Heart right ventricle (tissue), 16 donors: ENCODE results near the gene APLNR. TPM values are rescaled to one million over a fixed set of nuclear protein-coding genes. Genes with fewer than 3 reads are reported as not detected.
A peak's percentile ranks its signal among the peaks of the same experiment; 100 is the strongest.

Source experiments
- ATAC-seq, 8 donors: fragments of 200-7000 bp; cut with Tn5 transposase; one replicate each; pipeline ENCODE4 v1.9.1; 2020; ENCODE audit warnings: mild to moderate bottlenecking in 8 of 8, moderate library complexity in 8 of 8, moderate number of reproducible peaks in 1 of 8
- DNase-seq, 2 donors: peaks; one replicate each; pipeline ENCODE4 v3.0.0-alpha.2; 2020
- H3K27ac ChIP-seq, 10 donors: fragments of 200-600 bp; sonication (generic) in 2 of 10; one replicate each; pipeline versions ENCODE4 v1.5.0 to v1.8.0; 2020 to 2022; ENCODE audit warnings: mild to moderate bottlenecking in 3 of 10
- H3K27me3 ChIP-seq, 7 donors: fragments of 200-600 bp; one replicate each; pipeline ENCODE4 v1.8.0; 2021 to 2022; ENCODE audit warnings: mild to moderate bottlenecking in 2 of 7
- H3K36me3 ChIP-seq, 9 donors: fragments of 200-600 bp; sonication (generic) in 1 of 9; one replicate each; pipeline versions ENCODE4 v1.5.0 to v1.8.0; 2020 to 2022; ENCODE audit warnings: mild to moderate bottlenecking in 2 of 9
- H3K4me1 ChIP-seq, 9 donors: fragments of 200-600 bp; sonication (generic) in 1 of 9; one replicate each; pipeline versions ENCODE4 v1.5.0 to v1.8.0; 2020 to 2022; ENCODE audit warnings: mild to moderate bottlenecking in 4 of 9
- H3K4me3 ChIP-seq, 10 donors: fragments of 200-600 bp; sonication (generic) in 2 of 10; one replicate each; pipeline versions ENCODE4 v1.5.0 to v1.8.0; 2020 to 2022; ENCODE audit warnings: mild to moderate bottlenecking in 7 of 10, moderate library complexity in 2 of 10
- H3K9me3 ChIP-seq, 11 donors: fragments of 200-600 bp in 10 of 11; sonication (generic) in 2 of 11; one replicate each; pipeline versions ENCODE4 v1.5.0 to v1.8.0; 2013 to 2022; ENCODE audit warnings: mild to moderate bottlenecking in 2 of 11, control low read depth in 1 of 11, moderate library complexity in 1 of 11
- WGBS, 2 donors: extraction: QIAGEN DNeasy Blood & Tissue Kit; methylation state at CpG; one replicate each; pipeline ENCODE4 v1.1.7; 2013; ENCODE audit warnings: inconsistent platforms in 1 of 2; 5-methylcytosine and 5-hydroxymethylcytosine counted together
- intact Hi-C, 10 donors: fragments of 100-400 bp; cut with DNase I; formaldehyde crosslinking; loops; one replicate each; pipeline versions ENCODE4 v1.11.1 to v1.14.2; 2022
- polyA plus RNA-seq, 2 donors: library from polyadenylated mRNA; stranded (reverse); fragments of 200-250 nt; gene quantifications; one replicate each; pipeline ENCODE4 v1.2.3, GENCODE V29; 2013
- total RNA-seq, 10 donors: library from RNA; stranded (reverse); fragmentation: NEBNext Ultra II Directional in 3 of 10; extraction: Animal tissue kit (Norgen Biotek cat#: 25700) in 3 of 10; gene quantifications; one replicate each; pipeline versions ENCODE4 v1.2.1 to v1.2.4, GENCODE V29; 2021 to 2023
- TF ChIP-seq, protein P1 (sequence below), 9 donors: fragments of 200-600 bp; sonication (generic) in 2 of 9; IDR thresholded peaks; one replicate each; pipeline versions ENCODE4 v1.5.0 to v1.8.0; 2021 to 2022; ENCODE audit warnings: antibody characterized with exemption in 9 of 9, mild to moderate bottlenecking in 5 of 9, moderate library complexity in 1 of 9
- donor health status: Arrhythmogenic right ventricular cardiomyopathy.
- donor health status: ischemic (EF 13 %, LVEDD 7.1; RV severe dilation, severe dysfunction).
- donor health status: healthy with polysubstance abuse.
- donor health status: DM: no; HTN: yes; CAD: no.
- donor health status: DM: no; HTN: no; CAD: no.
- donor health status: ischemic (EF 25% LVEDD 6.9; RV normal size, moderate dysfunction).
- donor health status: ischemic (EF 25% LVEDD 5.7; RV mildly dilated, moderate dysfunction).
- donor health status: healthy.
- donor health status: DM: yes; HTN: yes; CAD: no.
- donor health status: Ischemic cardiomyopathy.
- donor health status: ischemic (EF 35%, LVEDD 5.7; RV mildly dilated, moderate dysfunction).
- donor health status: nonischemic (EF 11% LVEDD 7.7; RV severe dilation, severe dysfunction).
- donor health status: DM: yes; HTN: yes; CAD: no.
- donor health status: PGD.
- donor health status: ischemic (EF 29% LVEDD 5.4; RV normal size, mild dysfunction).
- donor health status: nonischemic (EF 23%, LVEDD 6.1; RV moderate dilation, normal function).

The APLNR gene
- total and polyA plus RNA-seq, 12 donors: 2.0 to 39.3 (median 11.8) TPM

DNA sequence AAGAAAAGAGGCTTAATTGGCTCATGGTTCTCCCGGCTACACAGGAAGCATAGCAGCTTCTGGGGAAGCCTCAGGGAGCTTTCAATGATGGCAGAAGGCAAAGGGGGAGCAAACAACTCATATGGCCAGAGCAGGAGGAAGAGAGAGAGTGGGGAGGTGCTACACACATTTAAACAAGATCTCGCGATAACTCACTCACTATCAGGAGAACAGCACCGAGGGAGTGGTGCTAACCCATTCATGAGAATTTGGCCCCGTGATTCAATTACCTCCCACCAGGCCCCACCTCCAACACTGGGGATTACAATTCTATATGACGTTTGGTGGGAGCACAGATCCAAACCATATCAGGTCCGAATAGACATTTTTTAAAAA lies 41.7 kb upstream of the APLNR start:
- 79% methylated on average over 7 of the region's 7 CpGs for WGBS, 2 donors
- Histone ChIP-seq H3K36me3 (no peaks in the 10 kb centered on the region), H3K4me3 (no peak overlapping the region), H3K4me1 (peaks cover 0 to 40% (median 26%) of the 10 kb centered on the region in 9 donors), H3K27me3 (no peaks in the 10 kb centered on the region), H3K9me3 (peaks cover 0 to 3% (median 0%) of the 10 kb centered on the region in 11 donors), H3K27ac (peak overlapping the region in 7 of 10 donors; percentile 27 to 92 (median 83))
- TF ChIP-seq, protein P1, sequence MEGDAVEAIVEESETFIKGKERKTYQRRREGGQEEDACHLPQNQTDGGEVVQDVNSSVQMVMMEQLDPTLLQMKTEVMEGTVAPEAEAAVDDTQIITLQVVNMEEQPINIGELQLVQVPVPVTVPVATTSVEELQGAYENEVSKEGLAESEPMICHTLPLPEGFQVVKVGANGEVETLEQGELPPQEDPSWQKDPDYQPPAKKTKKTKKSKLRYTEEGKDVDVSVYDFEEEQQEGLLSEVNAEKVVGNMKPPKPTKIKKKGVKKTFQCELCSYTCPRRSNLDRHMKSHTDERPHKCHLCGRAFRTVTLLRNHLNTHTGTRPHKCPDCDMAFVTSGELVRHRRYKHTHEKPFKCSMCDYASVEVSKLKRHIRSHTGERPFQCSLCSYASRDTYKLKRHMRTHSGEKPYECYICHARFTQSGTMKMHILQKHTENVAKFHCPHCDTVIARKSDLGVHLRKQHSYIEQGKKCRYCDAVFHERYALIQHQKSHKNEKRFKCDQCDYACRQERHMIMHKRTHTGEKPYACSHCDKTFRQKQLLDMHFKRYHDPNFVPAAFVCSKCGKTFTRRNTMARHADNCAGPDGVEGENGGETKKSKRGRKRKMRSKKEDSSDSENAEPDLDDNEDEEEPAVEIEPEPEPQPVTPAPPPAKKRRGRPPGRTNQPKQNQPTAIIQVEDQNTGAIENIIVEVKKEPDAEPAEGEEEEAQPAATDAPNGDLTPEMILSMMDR (IDR thresholded peaks at IDR 0.05): no peak
- no peak for ATAC-seq
- DNase-seq: no peak
- intact Hi-C loops: loop anchor here in 3 of 10 donors (1.0 to 10.0 kb wide), 3 partner anchors 29 to 434 kb away; partner anchors contain the start of gene TNKS1BP1 (in 1 of the 3)

DNA sequence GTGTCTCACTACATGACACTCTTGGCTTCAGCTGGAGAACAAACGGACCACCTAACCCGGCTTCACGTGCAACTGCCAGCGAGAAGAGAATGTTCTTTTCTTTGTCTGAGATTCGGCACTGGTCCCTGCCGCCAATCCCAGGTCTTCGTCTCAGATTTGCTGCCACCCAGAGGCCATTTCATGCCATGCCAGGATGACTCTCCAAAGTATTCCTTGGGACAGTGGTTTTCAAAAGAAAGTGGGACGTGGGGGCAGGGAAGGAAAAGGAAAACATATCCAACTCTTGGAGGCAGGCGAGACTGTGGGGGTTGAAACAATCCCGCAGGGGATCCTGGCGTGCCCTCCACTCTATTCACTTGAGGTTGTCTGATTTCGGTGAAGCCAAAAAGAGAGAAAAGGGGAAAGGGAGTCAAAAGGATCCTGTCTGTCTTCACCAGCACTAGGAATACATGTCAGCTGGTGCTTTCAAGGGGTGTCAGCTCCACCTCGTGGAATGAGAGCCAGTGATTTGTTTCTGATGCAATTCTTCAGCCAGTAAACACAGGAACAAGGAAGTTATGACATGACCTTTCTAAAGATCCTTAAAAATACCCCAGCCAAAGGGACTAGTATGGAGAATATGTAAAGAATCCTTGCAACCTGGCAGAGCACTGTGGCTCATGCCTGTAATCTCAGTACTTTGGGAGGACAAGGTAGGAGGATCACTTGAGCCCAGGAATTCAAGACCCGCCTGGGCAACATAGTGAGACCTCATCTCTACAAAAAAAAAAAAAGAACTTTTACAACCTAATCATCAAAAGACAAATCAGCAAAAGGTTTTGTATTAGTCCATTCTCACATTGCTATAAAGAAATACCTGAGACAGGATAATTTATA lies 41.0 kb upstream of the APLNR start:
- H3K4me1 ChIP-seq: peaks cover 0 to 40% (median 26%) of the 10 kb centered on the region in 9 donors

DNA sequence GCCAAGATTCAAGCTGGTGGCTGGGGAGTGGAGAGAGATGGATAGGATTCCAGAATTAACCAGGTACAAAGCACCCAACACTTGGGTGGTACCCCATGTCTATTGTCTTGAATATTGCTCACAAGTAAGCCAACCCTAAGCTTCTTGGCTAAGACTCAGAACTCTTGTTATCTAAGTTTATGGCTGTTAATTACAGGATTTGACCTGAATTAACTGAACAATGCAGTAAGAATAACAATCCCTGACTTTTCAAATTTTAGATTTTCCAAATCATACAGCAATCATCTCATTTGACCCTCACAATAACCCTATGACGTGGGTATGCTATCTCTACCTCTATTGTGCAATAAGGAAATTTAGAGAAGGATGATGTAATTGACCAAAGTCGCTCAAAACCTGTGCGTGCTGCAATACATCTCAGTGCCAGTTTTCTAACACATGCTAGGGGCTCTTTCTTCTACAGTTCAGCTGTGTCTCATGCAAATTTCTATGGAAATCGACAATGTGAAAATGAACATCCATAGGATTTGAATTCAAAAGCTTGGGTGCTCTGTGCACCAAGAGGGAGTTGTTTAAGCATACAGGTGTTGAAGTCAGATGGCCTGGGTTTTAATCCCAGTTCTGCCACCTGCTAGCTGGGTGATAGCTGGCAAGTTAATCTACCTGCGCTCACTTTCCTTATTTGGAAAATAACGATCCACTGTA lies 40.1 kb upstream of the APLNR start:
- H3K4me3 ChIP-seq: peak overlapping the region in 1 of 10 donors; percentile 24
- DNase-seq: no peak
- TF ChIP-seq, protein P1 (IDR thresholded peaks at IDR 0.05): no peak
- no peaks in the 10 kb centered on the region for H3K36me3 ChIP-seq
- ATAC-seq: peak; percentile 30 to 69 (median 57)
- peaks cover 0 to 11% (median 0%) of the 10 kb centered on the region in 11 donors for H3K9me3 ChIP-seq
- intact Hi-C loops: loop anchor here in 3 of 10 donors (1.0 to 10.0 kb wide), 4 partner anchors 26 to 432 kb away; partner anchors contain the start of gene TNKS1BP1 (in 1 of the 3)
- peaks cover 0 to 40% (median 26%) of the 10 kb centered on the region in 9 donors for H3K4me1 ChIP-seq
- H3K27ac ChIP-seq: peak overlapping the region; percentile 59 to 92 (median 80)
- H3K27me3 ChIP-seq: no peaks in the 10 kb centered on the region
- WGBS, 2 donors: 60 to 66% methylated on average over 6 of the region's 6 CpGs

More for the DNA sequence above, 41.0 kb upstream of the APLNR start:
- Histone ChIP-seq H3K36me3 (no peaks in the 10 kb centered on the region), H3K27ac (peak overlapping the region in 9 of 10 donors; percentile 59 to 92 (median 82)), H3K9me3 (peaks cover 0 to 9% (median 0%) of the 10 kb centered on the region in 11 donors), H3K27me3 (no peaks in the 10 kb centered on the region), H3K4me3 (peak overlapping the region in 3 of 10 donors; percentile 5 to 24 (median 8))
- peak; percentile 57 to 80 (median 73) for ATAC-seq
- 8 to 9% methylated on average over 14 of the region's 14 CpGs for WGBS, 2 donors
- peak; percentile 68 to 81 for DNase-seq
- TF ChIP-seq, protein P1 (IDR thresholded peaks at IDR 0.05): peak; percentile 70 to 87 (median 84)
- intact Hi-C loops: loop anchor here in 4 of 10 donors (1.0 to 10.0 kb wide), 4 partner anchors 27 to 433 kb away; partner anchors contain the start of gene TNKS1BP1 (in 1 of the 4)
